Measurements from ENCODE around the gene THEM4. TPM values are rescaled to one million over a fixed set of nuclear protein-coding genes. Genes with fewer than 3 reads are reported as not detected.

The THEM4 gene
- total RNA-seq, 1 donor from 2014 or later, result 21.7 TPM

DNA sequence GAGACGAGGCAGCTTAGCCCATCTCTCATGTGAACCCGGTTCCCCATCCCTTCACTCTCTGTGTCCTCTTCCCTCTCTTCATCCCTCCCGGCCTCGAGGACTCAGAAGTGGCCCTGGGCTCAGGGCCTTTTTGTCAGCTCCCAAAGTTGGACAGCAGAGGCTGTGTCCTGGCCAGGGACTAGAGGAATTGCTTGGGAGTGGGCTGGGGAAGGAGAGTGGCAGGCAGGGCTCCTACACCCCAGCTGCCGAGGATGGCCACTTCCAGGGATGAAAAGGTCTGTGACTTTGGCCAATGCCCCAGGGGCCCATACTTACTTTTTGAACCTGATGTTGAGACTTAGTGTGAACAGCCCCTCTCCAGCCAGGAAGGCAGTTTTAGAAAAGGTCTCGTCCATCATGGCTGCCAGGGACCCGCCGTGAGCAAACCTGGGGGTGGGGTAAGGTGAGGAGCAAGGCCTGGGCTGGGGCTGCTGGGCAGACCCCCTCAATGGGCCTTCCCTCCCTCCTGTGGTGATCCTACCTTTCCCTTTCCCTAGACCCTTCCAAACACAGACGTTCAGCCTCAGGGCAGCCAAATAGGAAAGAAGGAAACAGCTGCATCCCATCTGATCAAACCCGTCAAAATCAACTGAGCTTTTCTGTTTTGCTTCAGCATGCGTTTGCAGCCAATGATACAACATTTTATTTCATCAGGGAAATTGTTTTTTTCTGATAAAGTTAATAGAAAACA lies 61.3 kb downstream of the THEM4 start:
- H3K4me3 ChIP-seq (ENCODE audit: low read depth, low read length), result no peak overlapping the region
- TF ChIP-seq, protein P1, sequence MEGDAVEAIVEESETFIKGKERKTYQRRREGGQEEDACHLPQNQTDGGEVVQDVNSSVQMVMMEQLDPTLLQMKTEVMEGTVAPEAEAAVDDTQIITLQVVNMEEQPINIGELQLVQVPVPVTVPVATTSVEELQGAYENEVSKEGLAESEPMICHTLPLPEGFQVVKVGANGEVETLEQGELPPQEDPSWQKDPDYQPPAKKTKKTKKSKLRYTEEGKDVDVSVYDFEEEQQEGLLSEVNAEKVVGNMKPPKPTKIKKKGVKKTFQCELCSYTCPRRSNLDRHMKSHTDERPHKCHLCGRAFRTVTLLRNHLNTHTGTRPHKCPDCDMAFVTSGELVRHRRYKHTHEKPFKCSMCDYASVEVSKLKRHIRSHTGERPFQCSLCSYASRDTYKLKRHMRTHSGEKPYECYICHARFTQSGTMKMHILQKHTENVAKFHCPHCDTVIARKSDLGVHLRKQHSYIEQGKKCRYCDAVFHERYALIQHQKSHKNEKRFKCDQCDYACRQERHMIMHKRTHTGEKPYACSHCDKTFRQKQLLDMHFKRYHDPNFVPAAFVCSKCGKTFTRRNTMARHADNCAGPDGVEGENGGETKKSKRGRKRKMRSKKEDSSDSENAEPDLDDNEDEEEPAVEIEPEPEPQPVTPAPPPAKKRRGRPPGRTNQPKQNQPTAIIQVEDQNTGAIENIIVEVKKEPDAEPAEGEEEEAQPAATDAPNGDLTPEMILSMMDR (IDR thresholded peaks at IDR 0.05; ENCODE audit: insufficient read depth, low read length, poor library complexity, severe bottlenecking), result no peak
- no peak for DNase-seq (ENCODE audit: low read depth)
- no peaks in the 10 kb centered on the region for H3K36me3 ChIP-seq (ENCODE audit: control insufficient read depth, insufficient read depth, low read length)
- peaks cover 7% of the 10 kb centered on the region for H3K27me3 ChIP-seq (ENCODE audit: control insufficient read depth, insufficient read depth, low read length)

DNA sequence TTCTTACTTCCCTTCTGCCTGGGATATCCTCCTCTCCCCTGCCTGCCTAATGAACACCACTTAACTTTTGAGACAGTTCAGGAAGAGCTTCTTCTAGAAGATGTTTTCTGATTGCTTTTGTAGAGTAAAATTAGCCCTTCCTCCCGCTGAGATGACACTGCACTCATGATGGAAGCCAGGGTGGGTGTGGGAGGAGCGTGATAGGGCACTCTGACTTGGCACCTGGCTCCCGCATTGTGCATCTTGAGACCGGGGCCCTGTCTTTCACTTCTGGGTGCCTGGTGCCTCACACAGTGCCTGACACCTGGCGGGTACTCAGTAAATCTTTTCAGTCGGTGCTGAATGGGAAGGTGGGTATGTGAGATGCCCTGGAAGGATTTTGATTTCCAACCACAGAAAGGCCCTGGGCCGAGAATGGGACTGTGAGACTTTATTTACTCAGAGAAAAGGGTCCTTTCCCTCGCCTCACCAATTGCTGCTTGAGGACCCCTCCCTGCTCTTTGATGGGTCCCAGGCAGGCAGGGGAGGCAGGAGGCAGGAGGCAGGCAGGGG lies 62.5 kb downstream of the THEM4 start:
- H3K36me3 ChIP-seq (ENCODE audit: control insufficient read depth, insufficient read depth, low read length), result no peaks in the 10 kb centered on the region
- TF ChIP-seq, protein P1 (IDR thresholded peaks at IDR 0.05; ENCODE audit: insufficient read depth, low read length, poor library complexity, severe bottlenecking), result no peak
- DNase-seq (ENCODE audit: low read depth), result no peak
- H3K4me3 ChIP-seq (ENCODE audit: low read depth, low read length), result no peak overlapping the region
- peaks cover 2% of the 10 kb centered on the region for H3K27me3 ChIP-seq (ENCODE audit: control insufficient read depth, insufficient read depth, low read length)

DNA sequence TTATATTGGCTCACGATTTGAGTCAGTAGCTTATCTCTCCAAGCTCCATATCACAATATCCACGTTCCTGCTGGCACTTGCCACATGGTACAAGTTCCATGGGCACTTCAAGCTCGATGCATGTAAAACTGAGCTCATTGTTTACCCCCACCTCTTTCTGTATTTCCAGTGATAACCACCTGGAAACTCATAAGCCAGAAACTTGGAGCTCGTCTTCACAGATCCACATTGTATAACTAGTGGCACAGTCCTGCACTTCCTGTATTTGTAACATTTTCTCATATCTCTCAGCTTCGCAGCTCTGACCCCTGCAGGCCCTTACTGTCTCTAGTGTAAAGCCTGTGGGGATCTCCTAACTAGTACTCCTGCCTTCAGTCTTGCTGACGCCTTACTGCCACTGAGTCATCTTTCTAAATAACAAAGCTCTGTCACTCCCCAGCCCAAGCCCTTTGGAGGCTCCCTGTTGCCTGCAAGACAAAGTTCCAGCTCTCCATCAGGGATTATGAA lies 63.2 kb downstream of the THEM4 start:
- Histone ChIP-seq H3K27me3 (ENCODE audit: control insufficient read depth, insufficient read depth, low read length) (peaks cover 1% of the 10 kb centered on the region), H3K36me3 (ENCODE audit: control insufficient read depth, insufficient read depth, low read length) (no peaks in the 10 kb centered on the region), H3K4me3 (ENCODE audit: low read depth, low read length) (no peak overlapping the region)
- TF ChIP-seq, protein P1 (IDR thresholded peaks at IDR 0.05; ENCODE audit: insufficient read depth, low read length, poor library complexity, severe bottlenecking), result no peak
- DNase-seq (ENCODE audit: low read depth), result no peak

DNA sequence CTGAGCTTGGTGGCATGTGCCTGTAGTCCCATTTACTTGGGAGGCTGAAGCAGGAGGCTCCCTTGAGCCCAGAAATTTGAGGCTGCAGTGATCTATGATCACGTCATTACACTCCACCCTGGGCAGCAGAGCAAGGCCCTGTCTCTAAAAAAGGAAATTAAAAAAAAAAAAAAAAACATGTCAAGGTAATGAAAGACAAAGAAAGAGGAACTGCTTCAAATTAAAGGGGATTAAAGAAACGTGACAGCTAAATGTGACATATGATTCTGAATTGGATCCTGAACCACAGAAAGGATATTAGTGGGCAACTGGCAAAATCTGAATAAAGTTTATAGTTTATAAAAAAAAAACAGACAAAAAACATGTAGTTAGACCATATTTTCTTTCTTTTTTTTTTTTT lies 65.9 kb downstream of the THEM4 start:
- H3K36me3 ChIP-seq (ENCODE audit: control insufficient read depth, insufficient read depth, low read length), result no peaks in the 10 kb centered on the region
- no peak overlapping the region for H3K4me3 ChIP-seq (ENCODE audit: low read depth, low read length)
- TF ChIP-seq, protein P1 (IDR thresholded peaks at IDR 0.05; ENCODE audit: insufficient read depth, low read length, poor library complexity, severe bottlenecking), result no peak
- peaks cover 12% of the 10 kb centered on the region for H3K27me3 ChIP-seq (ENCODE audit: control insufficient read depth, insufficient read depth, low read length)
- DNase-seq (ENCODE audit: low read depth), result no peak

DNA sequence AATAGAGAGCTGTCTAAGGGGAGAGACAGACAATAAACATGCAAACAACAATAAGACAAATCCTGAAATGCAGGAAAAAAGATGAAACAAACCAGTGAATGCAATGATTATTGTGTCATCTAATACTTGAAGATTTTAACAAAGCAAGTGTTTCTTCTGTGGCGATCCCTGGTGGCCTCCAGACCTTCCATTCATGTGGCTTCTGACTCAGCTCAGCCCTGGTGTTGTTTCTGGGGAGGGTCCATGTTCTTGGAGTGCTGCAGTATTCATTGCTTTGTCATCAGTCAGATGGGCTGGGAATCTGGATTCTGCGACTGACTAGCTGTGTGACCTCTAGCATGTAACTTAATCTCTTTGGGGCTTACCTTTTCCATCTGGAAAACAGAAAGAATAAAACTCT lies 68.2 kb downstream of the THEM4 start:
- H3K36me3 ChIP-seq (ENCODE audit: control insufficient read depth, insufficient read depth, low read length), result no peaks in the 10 kb centered on the region
- H3K4me3 ChIP-seq (ENCODE audit: low read depth, low read length), result no peak overlapping the region
- TF ChIP-seq, protein P1 (IDR thresholded peaks at IDR 0.05; ENCODE audit: insufficient read depth, low read length, poor library complexity, severe bottlenecking), result no peak
- DNase-seq (ENCODE audit: low read depth), result no peak
- H3K27me3 ChIP-seq (ENCODE audit: control insufficient read depth, insufficient read depth, low read length), result peaks cover 17% of the 10 kb centered on the region
